GM23338 (cell line): ENCODE measurements around the gene HNF4A. TPM values are rescaled to one million over a fixed set of nuclear protein-coding genes. Genes with fewer than 3 reads are reported as not detected.

Experiments used
- ATAC-seq: fragments of 200-7000 bp; cut with Tn5 transposase; 3 replicates; pipeline ENCODE4 v1.9.1; 2020
- DNase-seq: peaks from one replicate; pipeline ENCODE4 v3.0.0-alpha.2; 2015; ENCODE audit warnings: low spot score
- H2AFZ ChIP-seq: fragments of 200-600 bp; sonication (generic); 2 replicates; pipeline ENCODE4 v1.8.0; 2016; ENCODE audit warnings: antibody characterized with exemption, mild to moderate bottlenecking, moderate library complexity
- H3F3A ChIP-seq: fragments of 200-600 bp; sonication (generic); replicated peaks from 2 replicates; pipeline ENCODE4 v1.8.0; 2017; ENCODE audit warnings: antibody characterized with exemption, mixed run types, low read depth
- H3K27ac ChIP-seq: fragments of 200-600 bp; sonication (generic); 2 replicates; pipeline ENCODE4 v1.6.1; 2016; ENCODE audit warnings: low read depth
- H3K27me3 ChIP-seq: fragments of 200-600 bp; sonication (generic); 2 replicates; pipeline ENCODE4 v1.8.0; 2016; ENCODE audit warnings: mild to moderate bottlenecking, mixed run types, moderate library complexity; ENCODE audit not compliant: insufficient read depth
- H3K36me3 ChIP-seq: fragments of 200-600 bp; sonication (generic); 2 replicates; pipeline ENCODE4 v1.8.0; 2016; ENCODE audit warnings: mild to moderate bottlenecking; ENCODE audit not compliant: insufficient read depth
- H3K4me1 ChIP-seq: fragments of 200-600 bp; sonication (generic); 2 replicates; pipeline ENCODE4 v1.8.0; 2016; ENCODE audit warnings: mild to moderate bottlenecking, moderate library complexity; ENCODE audit not compliant: insufficient read depth
- H3K4me2 ChIP-seq: fragments of 200-600 bp; sonication (generic); 2 replicates; pipeline ENCODE4 v1.7.1; 2017; ENCODE audit warnings: mixed run types
- H3K4me3 ChIP-seq: fragments of 200-600 bp; sonication (generic); 2 replicates; pipeline ENCODE4 v1.6.1; 2016; ENCODE audit warnings: mixed run types
- H3K79me2 ChIP-seq: fragments of 200-600 bp; sonication (generic); replicated peaks from 2 replicates; pipeline ENCODE4 v1.8.0; 2017; ENCODE audit warnings: mild to moderate bottlenecking; ENCODE audit not compliant: insufficient read depth
- H3K9me2 ChIP-seq: fragments of 200-600 bp; sonication (generic); 2 replicates; pipeline ENCODE4 v1.8.0; 2017; ENCODE audit not compliant: insufficient read depth
- H4K20me1 ChIP-seq: fragments of 200-600 bp; sonication (generic); replicated peaks from 2 replicates; pipeline ENCODE4 v1.8.0; 2017; ENCODE audit warnings: mild to moderate bottlenecking; ENCODE audit not compliant: insufficient read depth
- H3K27ac Mint-ChIP-seq: 2 replicates; pipeline ENCODE4 v1.8.0; 2020; ENCODE audit warnings: inconsistent platforms, mild to moderate bottlenecking, moderate library complexity, mixed read lengths
- H3K27me3 Mint-ChIP-seq: 3 replicates; pipeline ENCODE4 v1.8.0; 2022; ENCODE audit warnings: low read depth, mild to moderate bottlenecking, moderate library complexity, mixed read lengths, inconsistent platforms; ENCODE audit not compliant: insufficient read depth, poor library complexity
- H3K36me3 Mint-ChIP-seq: 3 replicates; pipeline ENCODE4 v1.8.0; 2021; ENCODE audit warnings: low read depth, mild to moderate bottlenecking, inconsistent platforms, moderate library complexity, mixed read lengths
- H3K4me1 Mint-ChIP-seq: 3 replicates; pipeline ENCODE4 v1.8.0; 2020; ENCODE audit warnings: mild to moderate bottlenecking, inconsistent platforms, mixed read lengths
- H3K4me3 Mint-ChIP-seq: 3 replicates; pipeline ENCODE4 v1.8.0; 2021; ENCODE audit warnings: moderate library complexity, mild to moderate bottlenecking, inconsistent platforms, mixed read lengths
- H3K9me3 Mint-ChIP-seq: 3 replicates; pipeline ENCODE4 v1.8.0; 2020; ENCODE audit warnings: moderate library complexity, mild to moderate bottlenecking, inconsistent platforms, mixed read lengths
- CTCF ChIP-seq, 2 experiments: fragments of 200-600 bp in 1 of 2; sonication (generic) in 1 of 2; conservative IDR thresholded peaks; 2 replicates each; pipeline versions ENCODE4 v1.5.1 to v1.6.1; 2016 to 2017; ENCODE audit warnings: antibody characterized with exemption in 2 of 2, low read depth in 2 of 2, mild to moderate bottlenecking in 2 of 2, moderate library complexity in 1 of 2
- ETS1 ChIP-seq: IDR thresholded peaks from 2 replicates; pipeline ENCODE4 v1.6.1; 2016; ENCODE audit warnings: antibody characterized with exemption
- EZH2 ChIP-seq: fragments of 200-600 bp; sonication (generic); IDR thresholded peaks from one replicate; pipeline ENCODE4 v1.8.0; 2017; ENCODE audit warnings: antibody characterized with exemption, mild to moderate bottlenecking, low read depth; ENCODE audit not compliant: unreplicated experiment
- JUNB ChIP-seq: IDR thresholded peaks from one replicate; pipeline ENCODE4 v1.6.1; 2016; ENCODE audit warnings: antibody characterized with exemption; ENCODE audit not compliant: unreplicated experiment
- NANOG ChIP-seq: IDR thresholded peaks from 2 replicates; pipeline ENCODE4 v1.6.1; 2016; ENCODE audit warnings: antibody characterized with exemption, borderline replicate concordance
- POLR2AphosphoS5 ChIP-seq: IDR thresholded peaks from 2 replicates; pipeline ENCODE4 v1.6.1; 2016; ENCODE audit warnings: antibody characterized with exemption, low read depth
- REST ChIP-seq: IDR thresholded peaks from one replicate; pipeline ENCODE4 v1.6.1; 2018; ENCODE audit warnings: antibody characterized with exemption; ENCODE audit not compliant: unreplicated experiment
- STAT1 ChIP-seq: IDR thresholded peaks from one replicate; pipeline ENCODE4 v1.6.1; 2016; ENCODE audit warnings: antibody characterized with exemption; ENCODE audit not compliant: unreplicated experiment
- ZNF331 ChIP-seq: fragments of 250-450 bp; sonication (Bioruptor Pico); IDR thresholded peaks from 2 replicates; pipeline ENCODE4 v1.5.0; 2020; ENCODE audit warnings: low read depth, mild to moderate bottlenecking, moderate library complexity
- ZNF462 ChIP-seq: fragments of 250-450 bp; sonication (Bioruptor Pico); IDR thresholded peaks from 2 replicates; pipeline ENCODE4 v1.5.0; 2020; ENCODE audit warnings: mild to moderate bottlenecking, moderate library complexity
- polyA plus RNA-seq: library from polyadenylated mRNA; unstranded; fragments of >200 nt; fragmentation: Nextera tagmentation; extraction: Ambion mirVana; gene quantifications from 2 replicates; pipeline ENCODE4 v1.2.1, GENCODE V29; 2016
- total RNA-seq: library from RNA; depleted of rRNA; stranded (reverse); fragments of >200 nt; shearing (Covaris generic); gene quantifications from 2 replicates; pipeline ENCODE4 v1.2.3, GENCODE V29; 2014

HNF4A gene
- total and polyA plus RNA-seq, 2 experiments from 2014 or later, result not detected

- H2AFZ ChIP-seq, result peak overlapping the region; percentile 56; the same call in 1 of the 2 replicates
- no peaks in the 10 kb centered on the region for H3K4me1 ChIP-seq
- H3K4me3 ChIP-seq, result no peak overlapping the region
- no peak overlapping the region for H3K4me3 Mint-ChIP-seq
- no peaks in the 10 kb centered on the region for H3K4me1 Mint-ChIP-seq
- peaks cover 4% of the 10 kb centered on the region for H3K27me3 Mint-ChIP-seq
- no peak overlapping the region for H3K4me2 ChIP-seq
- H3K36me3 Mint-ChIP-seq, result no peaks in the 10 kb centered on the region
- no peak overlapping the region for H3K27ac Mint-ChIP-seq
- H3K36me3 ChIP-seq, result no peaks in the 10 kb centered on the region
- H3K27me3 ChIP-seq, result no peaks in the 10 kb centered on the region
- ATAC-seq, result no peak
- H4K20me1 ChIP-seq, result no peaks in the 10 kb centered on the region
- no peaks in the 10 kb centered on the region for H3F3A ChIP-seq
- no peak for DNase-seq
- no peak overlapping the region for H3K27ac ChIP-seq
- no peaks in the 10 kb centered on the region for H3K79me2 ChIP-seq
- no peaks in the 10 kb centered on the region for H3K9me2 ChIP-seq
- H3K9me3 Mint-ChIP-seq, result no peaks in the 10 kb centered on the region
- TF ChIP-seq CTCF (conservative IDR thresholded peaks at IDR 0.05; ENCODE audit: low read depth in 2 of 2), result no peak
- no peak for TF ChIP-seq NANOG
These were observed 839 bp downstream of the HNF4A start for GRCh38 chr20:44356353-44356723.

- H3K27me3 Mint-ChIP-seq, result peaks cover 4% of the 10 kb centered on the region
- no peaks in the 10 kb centered on the region for H3F3A ChIP-seq
- no peak overlapping the region for H3K4me3 ChIP-seq
- ATAC-seq, result no peak
- no peaks in the 10 kb centered on the region for H3K9me2 ChIP-seq
- H3K79me2 ChIP-seq, result no peaks in the 10 kb centered on the region
- H3K27ac ChIP-seq, result no peak overlapping the region
- no peaks in the 10 kb centered on the region for H3K9me3 Mint-ChIP-seq
- H3K4me1 ChIP-seq, result no peaks in the 10 kb centered on the region
- H3K4me3 Mint-ChIP-seq, result no peak overlapping the region
- H3K4me2 ChIP-seq, result no peak overlapping the region
- no peaks in the 10 kb centered on the region for H3K36me3 Mint-ChIP-seq
- H3K4me1 Mint-ChIP-seq, result no peaks in the 10 kb centered on the region
- no peaks in the 10 kb centered on the region for H3K27me3 ChIP-seq
- no peaks in the 10 kb centered on the region for H3K36me3 ChIP-seq
- DNase-seq, result no peak
- no peaks in the 10 kb centered on the region for H4K20me1 ChIP-seq
- no peak overlapping the region for H2AFZ ChIP-seq
- no peak overlapping the region for H3K27ac Mint-ChIP-seq
- TF ChIP-seq POLR2AphosphoS5, result no peak
- no peak for TF ChIP-seq REST
- TF ChIP-seq STAT1, result no peak
- TF ChIP-seq ETS1, result no peak
- TF ChIP-seq ZNF331 (CRISPR knock-in tag), result no peak
- TF ChIP-seq EZH2, result no peak
- no peak for TF ChIP-seq JUNB
- TF ChIP-seq NANOG, result no peak
- TF ChIP-seq ZNF462 (CRISPR knock-in tag), result no peak
These were observed 1.5 kb downstream of the HNF4A start for GRCh38 chr20:44357020-44357419.
